ENCODE results near the gene AP1G2. TPM values are rescaled to one million over a fixed set of nuclear protein-coding genes. Genes with fewer than 3 reads are reported as not detected.

Gene AP1G2
- total RNA-seq, 1 experiment from 2014 or later: 160 TPM

DNA sequence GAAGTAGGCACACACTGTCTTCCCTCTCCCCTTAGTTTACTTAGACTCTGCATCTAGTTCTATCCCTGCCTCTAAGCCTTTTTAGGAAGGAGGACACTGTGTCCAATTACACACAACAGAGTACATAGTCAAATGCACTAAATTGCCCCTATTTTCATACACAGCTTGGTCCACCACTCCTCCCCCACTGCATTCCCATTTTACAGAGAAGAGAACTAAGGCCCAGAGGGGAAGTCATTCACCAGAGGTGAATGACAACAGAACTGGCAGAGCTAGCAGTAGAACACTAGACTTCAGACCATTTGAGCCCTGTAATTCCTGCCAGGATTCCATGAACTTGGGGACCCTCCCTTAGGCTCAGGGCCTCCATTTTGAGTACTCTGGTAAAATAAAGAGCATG is 12.1 kb upstream of the AP1G2 start:
- no peaks in the 10 kb centered on the region for H3K36me3 Mint-ChIP-seq (ENCODE audit: insufficient read depth, unreplicated experiment)
- DNase-seq: no peak
- Histone ChIP-seq H3K4me3 (ENCODE audit: low read depth, low read length) (no peak overlapping the region), H3K27me3 (replicated peaks; ENCODE audit: control insufficient read depth, insufficient read depth, low read length) (no peaks in the 10 kb centered on the region), H3K4me1 (no peaks in the 10 kb centered on the region), H3K9me3 (no peaks in the 10 kb centered on the region), H3K36me3 (ENCODE audit: control insufficient read depth, insufficient read depth, low read length) (no peaks in the 10 kb centered on the region)
- POLR2A ChIA-PET: no interaction called here
- peaks cover 11% of the 10 kb centered on the region for H3K27me3 Mint-ChIP-seq (ENCODE audit: insufficient read depth, unreplicated experiment)
- no peak overlapping the region for H3K27ac Mint-ChIP-seq (ENCODE audit: unreplicated experiment)
- intact Hi-C loops (cut with micrococcal nuclease; ENCODE audit: unreplicated experiment): no loop called here
- BruUV-seq (replicated peaks): no TSS peak
- CTCF ChIA-PET: no interaction called here
- no peak overlapping the region for H3K4me3 Mint-ChIP-seq (ENCODE audit: unreplicated experiment)
- TF ChIP-seq, protein P1, sequence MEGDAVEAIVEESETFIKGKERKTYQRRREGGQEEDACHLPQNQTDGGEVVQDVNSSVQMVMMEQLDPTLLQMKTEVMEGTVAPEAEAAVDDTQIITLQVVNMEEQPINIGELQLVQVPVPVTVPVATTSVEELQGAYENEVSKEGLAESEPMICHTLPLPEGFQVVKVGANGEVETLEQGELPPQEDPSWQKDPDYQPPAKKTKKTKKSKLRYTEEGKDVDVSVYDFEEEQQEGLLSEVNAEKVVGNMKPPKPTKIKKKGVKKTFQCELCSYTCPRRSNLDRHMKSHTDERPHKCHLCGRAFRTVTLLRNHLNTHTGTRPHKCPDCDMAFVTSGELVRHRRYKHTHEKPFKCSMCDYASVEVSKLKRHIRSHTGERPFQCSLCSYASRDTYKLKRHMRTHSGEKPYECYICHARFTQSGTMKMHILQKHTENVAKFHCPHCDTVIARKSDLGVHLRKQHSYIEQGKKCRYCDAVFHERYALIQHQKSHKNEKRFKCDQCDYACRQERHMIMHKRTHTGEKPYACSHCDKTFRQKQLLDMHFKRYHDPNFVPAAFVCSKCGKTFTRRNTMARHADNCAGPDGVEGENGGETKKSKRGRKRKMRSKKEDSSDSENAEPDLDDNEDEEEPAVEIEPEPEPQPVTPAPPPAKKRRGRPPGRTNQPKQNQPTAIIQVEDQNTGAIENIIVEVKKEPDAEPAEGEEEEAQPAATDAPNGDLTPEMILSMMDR (IDR thresholded peaks at IDR 0.05; ENCODE audit: insufficient read depth in 1 of 2, low read depth in 1 of 2, low read length in 1 of 2, severe bottlenecking in 1 of 2, unreplicated experiment in 1 of 2): no peak
- H3K9me3 Mint-ChIP-seq (ENCODE audit: unreplicated experiment): no peaks in the 10 kb centered on the region
- H3K4me1 Mint-ChIP-seq (ENCODE audit: low read depth, unreplicated experiment): no peaks in the 10 kb centered on the region

DNA sequence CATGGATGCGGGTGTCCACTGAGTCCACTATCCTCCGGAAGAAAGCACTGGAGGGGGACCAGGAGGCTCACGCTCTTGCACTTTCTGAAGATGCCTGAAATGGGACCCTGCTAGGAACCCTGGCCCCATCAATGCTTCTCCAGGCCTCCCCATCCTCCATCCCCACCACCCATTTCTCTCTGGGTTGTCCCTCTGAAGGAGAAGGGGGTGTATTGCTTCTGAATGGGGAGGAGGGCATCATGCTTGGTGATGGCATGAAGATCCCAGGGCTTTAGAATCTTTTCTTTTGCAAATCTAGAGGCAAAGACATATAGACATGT is 11.7 kb upstream of the AP1G2 start:
- H3K27me3 Mint-ChIP-seq (ENCODE audit: insufficient read depth, unreplicated experiment): peaks cover 11% of the 10 kb centered on the region
- H3K27ac Mint-ChIP-seq (ENCODE audit: unreplicated experiment): no peak overlapping the region
- intact Hi-C loops (cut with micrococcal nuclease; ENCODE audit: unreplicated experiment): no loop called here
- Histone ChIP-seq H3K9me3 (no peaks in the 10 kb centered on the region), H3K4me3 (ENCODE audit: low read depth, low read length) (no peak overlapping the region), H3K36me3 (ENCODE audit: control insufficient read depth, insufficient read depth, low read length) (no peaks in the 10 kb centered on the region), H3K27me3 (replicated peaks; ENCODE audit: control insufficient read depth, insufficient read depth, low read length) (no peaks in the 10 kb centered on the region), H3K4me1 (no peaks in the 10 kb centered on the region)
- no peak overlapping the region for H3K4me3 Mint-ChIP-seq (ENCODE audit: unreplicated experiment)
- no peaks in the 10 kb centered on the region for H3K4me1 Mint-ChIP-seq (ENCODE audit: low read depth, unreplicated experiment)
- no peaks in the 10 kb centered on the region for H3K36me3 Mint-ChIP-seq (ENCODE audit: insufficient read depth, unreplicated experiment)
- POLR2A ChIA-PET: no interaction called here
- CTCF ChIA-PET: no interaction called here
- no peaks in the 10 kb centered on the region for H3K9me3 Mint-ChIP-seq (ENCODE audit: unreplicated experiment)
- DNase-seq: no peak
- TF ChIP-seq, protein P1 (IDR thresholded peaks at IDR 0.05; ENCODE audit: insufficient read depth in 1 of 2, low read depth in 1 of 2, low read length in 1 of 2, severe bottlenecking in 1 of 2, unreplicated experiment in 1 of 2): no peak
- BruUV-seq (replicated peaks): no TSS peak

- Mint-ChIP-seq H3K4me1 (ENCODE audit: low read depth, unreplicated experiment) (no peaks in the 10 kb centered on the region), H3K36me3 (ENCODE audit: insufficient read depth, unreplicated experiment) (no peaks in the 10 kb centered on the region), H3K27me3 (ENCODE audit: insufficient read depth, unreplicated experiment) (peaks cover 11% of the 10 kb centered on the region), H3K27ac (ENCODE audit: unreplicated experiment) (no peak within 1 kb of the TSS), H3K4me3 (ENCODE audit: unreplicated experiment) (no peak within 1 kb of the TSS), H3K9me3 (ENCODE audit: unreplicated experiment) (no peaks in the 10 kb centered on the region)
- Histone ChIP-seq H3K36me3 (ENCODE audit: control insufficient read depth, insufficient read depth, low read length) (no peaks in the 10 kb centered on the region), H3K27me3 (replicated peaks; ENCODE audit: control insufficient read depth, insufficient read depth, low read length) (no peaks in the 10 kb centered on the region), H3K4me3 (ENCODE audit: low read depth, low read length) (no peak within 1 kb of the TSS), H3K4me1 (no peaks in the 10 kb centered on the region), H3K9me3 (no peaks in the 10 kb centered on the region)
- no TSS peak for BruUV-seq (replicated peaks)
- TF ChIP-seq, protein P1 (IDR thresholded peaks at IDR 0.05; ENCODE audit: insufficient read depth in 1 of 2, low read depth in 1 of 2, low read length in 1 of 2, severe bottlenecking in 1 of 2, unreplicated experiment in 1 of 2): no peak
- ChIA-PET CTCF (no interaction called here), POLR2A (no interaction called here)
- DNase-seq: no peak
- intact Hi-C loops (cut with micrococcal nuclease; ENCODE audit: unreplicated experiment): no loop called here
These were observed 11.1 kb upstream of the AP1G2 start, which contains the start of gene JPH4 for GRCh38 chr14:23578560-23579310. JPH4 (minus strand) TSS chr14:23578790; CDS start chr14:23577453, 1,337 bp downstream.

All from Caco-2 (cell line).